HepG2 (cell line): ENCODE measurements around the gene LHB. TPM values are rescaled to one million over a fixed set of nuclear protein-coding genes. Genes with fewer than 3 reads are reported as not detected.

ENCODE experiments used
- ATAC-seq: fragments of 200-7000 bp; cut with Tn5 transposase; 3 replicates; pipeline ENCODE4 v1.9.1; 2020; ENCODE audit warnings: mild to moderate bottlenecking, moderate library complexity
- BruUV-seq: library from RNA; stranded (reverse); fragments of 400-500 nt; replicated peaks from 2 replicates; lab custom pipeline; 2021; lab: Mats Ljungman, UMichigan
- CTCF ChIA-PET: fragments of 300-600 bp; formaldehyde crosslinking; extraction: SDS; loops from one replicate; lab custom pipeline; 2021; ENCODE audit warnings: low total read pairs, inconsistent platforms, low intra/inter-chr PET ratio; lab: Yijun Ruan, JAX
- POLR2A ChIA-PET: fragments of 350-600 bp; sonication (Branson Sonifier 250); formaldehyde crosslinking; loops from one replicate; lab custom pipeline; 2020; ENCODE audit warnings: antibody characterized with exemption, inconsistent platforms; lab: Yijun Ruan, JAX
- DNase-seq: peaks from one replicate; pipeline ENCODE4 v3.0.0-alpha.2; 2015; ENCODE audit warnings: low spot score
- FAIRE-seq: peaks from 3 replicates; lab custom pipeline; 2011; peaks lifted over from hg19 to GRCh38; lab: Jason Lieb, UNC
- H2AFZ ChIP-seq: one replicate; pipeline ENCODE4 v1.6.1; 2011; ENCODE audit warnings: low read length, inconsistent platforms
- H3K27ac ChIP-seq: fragments of 300-600 bp; 3 replicates; pipeline ENCODE4 v1.8.0; 2011; ENCODE audit warnings: mixed run types, mild to moderate bottlenecking, mixed read lengths, low read length, inconsistent platforms; ENCODE audit not compliant: insufficient read depth; ENCODE audit errors: extremely low read length
- H3K27me3 ChIP-seq, 2 experiments: fragments of 200-600 bp in 1 of 2; 2 replicates in 1 of 2; 3 replicates in 1 of 2; pipeline versions ENCODE4 v1.6.0 to v1.8.0; 2011; ENCODE audit warnings: low read length in 2 of 2, mild to moderate bottlenecking in 2 of 2, moderate library complexity in 2 of 2, inconsistent platforms in 1 of 2; ENCODE audit not compliant: insufficient read depth in 2 of 2, control insufficient read depth in 1 of 2
- H3K36me3 ChIP-seq, 2 experiments: fragments of 200-600 bp in 1 of 2; replicated peaks in 1 of 2; 2 replicates in 1 of 2; 3 replicates in 1 of 2; pipeline versions ENCODE4 v1.5.1 to v1.8.0; 2011; ENCODE audit warnings: low read length in 2 of 2, inconsistent platforms in 1 of 2; ENCODE audit not compliant: insufficient read depth in 2 of 2, control insufficient read depth in 1 of 2
- H3K4me1 ChIP-seq: 2 replicates; pipeline ENCODE4 v1.5.1; 2012; ENCODE audit warnings: low read length, inconsistent platforms; ENCODE audit not compliant: insufficient read depth
- H3K4me2 ChIP-seq: 2 replicates; pipeline ENCODE4 v1.6.0; 2011; ENCODE audit warnings: low read depth, low read length, inconsistent platforms
- H3K4me3 ChIP-seq, 3 experiments: fragments of 200-600 bp in 1 of 3; sonication (generic), shearing (Covaris generic) in 1 of 3; replicated peaks in 1 of 3; 2 replicates each; pipeline ENCODE4 v1.5.1; 2011 to 2016; ENCODE audit warnings: low read length in 3 of 3, inconsistent platforms in 2 of 3, low read depth in 2 of 3, mild to moderate bottlenecking in 2 of 3, control low read depth in 1 of 3, mixed read lengths in 1 of 3; ENCODE audit not compliant: insufficient read depth in 1 of 3
- H3K79me2 ChIP-seq: one replicate; pipeline ENCODE4 v1.6.1; 2011; ENCODE audit warnings: low read length, inconsistent platforms; ENCODE audit not compliant: insufficient read depth
- H3K9ac ChIP-seq: 2 replicates; pipeline ENCODE4 v1.6.0; 2011; ENCODE audit warnings: mild to moderate bottlenecking, low read depth, low read length, inconsistent platforms; ENCODE audit not compliant: insufficient read depth
- H3K9me3 ChIP-seq: 2 replicates; pipeline ENCODE4 v1.5.1; 2012; ENCODE audit warnings: mild to moderate bottlenecking, low read length
- H4K20me1 ChIP-seq: 2 replicates; pipeline ENCODE4 v1.6.0; 2011; ENCODE audit warnings: inconsistent platforms, mild to moderate bottlenecking, low read length, moderate library complexity; ENCODE audit not compliant: insufficient read depth
- CREB1 ChIP-seq, 2 experiments: fragments of 450-650 bp in 1 of 2; IDR thresholded peaks; 2 replicates each; pipeline ENCODE4 v1.6.1; 2016 to 2017; ENCODE audit warnings: control low read depth in 1 of 2, mild to moderate bottlenecking in 1 of 2, missing compliant biosample characterization in 1 of 2, missing genetic modification characterization in 1 of 2
- FLYWCH1 ChIP-seq: sonication (generic); formaldehyde crosslinking; IDR thresholded peaks from 2 replicates; pipeline ENCODE4 v1.8.1; 2023; ENCODE audit warnings: mild to moderate bottlenecking, missing genetic modification reagents
- FOSL2 ChIP-seq: sonication (generic); formaldehyde crosslinking; IDR thresholded peaks from 2 replicates; pipeline ENCODE4 v1.4.0; 2020; ENCODE audit warnings: missing genetic modification reagents
- FOXP1 ChIP-seq, 2 experiments: fragments of 450-650 bp in 1 of 2; IDR thresholded peaks; 2 replicates each; pipeline ENCODE4 v1.6.1; 2017 to 2018; ENCODE audit warnings: antibody characterized with exemption in 1 of 2
- JUNB ChIP-seq: sonication (generic); formaldehyde crosslinking; IDR thresholded peaks from 2 replicates; pipeline ENCODE4 v1.8.0; 2022; ENCODE audit warnings: missing genetic modification reagents, mild to moderate bottlenecking, borderline replicate concordance
- KLF6 ChIP-seq: IDR thresholded peaks from 2 replicates; pipeline ENCODE4 v1.8.0; 2016; ENCODE audit warnings: missing biosample characterization, missing genetic modification reagents
- MBNL3 ChIP-seq: fragments of 250-450 bp; sonication (Bioruptor Pico); conservative IDR thresholded peaks from 2 replicates; pipeline ENCODE4 v1.8.0; 2022; ENCODE audit warnings: mild to moderate bottlenecking, inconsistent platforms
- MED8 ChIP-seq: sonication (generic); formaldehyde crosslinking; IDR thresholded peaks from 2 replicates; pipeline ENCODE4 v1.8.1; 2023; ENCODE audit warnings: mild to moderate bottlenecking, missing genetic modification reagents; ENCODE audit not compliant: insufficient replicate concordance
- NR2C2 ChIP-seq: sonication (generic); formaldehyde crosslinking; IDR thresholded peaks from 2 replicates; pipeline ENCODE4 v1.4.0; 2020; ENCODE audit warnings: missing genetic modification reagents, mild to moderate bottlenecking, moderate library complexity, borderline replicate concordance
- SKI ChIP-seq: fragments of 450-650 bp; IDR thresholded peaks from one replicate; pipeline ENCODE4 v1.6.1; 2018; ENCODE audit warnings: mild to moderate bottlenecking; ENCODE audit not compliant: partially characterized antibody
- SOX13 ChIP-seq, 3 experiments: fragments of 450-650 bp in 1 of 3; sonication (generic) in 1 of 3; formaldehyde crosslinking in 1 of 3; IDR thresholded peaks in 2 of 3; conservative IDR thresholded peaks in 1 of 3; 2 replicates each; pipeline versions ENCODE4 v1.5.0 to v1.6.1; 2016 to 2020; ENCODE audit warnings: antibody characterized with exemption in 1 of 3, mild to moderate bottlenecking in 1 of 3, missing compliant biosample characterization in 1 of 3, missing genetic modification reagents in 1 of 3, moderate library complexity in 1 of 3
- TAF15 ChIP-seq: fragments of 200-400 bp; formaldehyde crosslinking; IDR thresholded peaks from one replicate; pipeline ENCODE4 v1.6.1; 2018; ENCODE audit warnings: mild to moderate bottlenecking, low read depth, low read length; ENCODE audit not compliant: poor library complexity, severe bottlenecking
- TBX3 ChIP-seq: fragments of 450-650 bp; IDR thresholded peaks from 2 replicates; pipeline ENCODE4 v1.6.1; 2017; ENCODE audit warnings: antibody characterized with exemption, mild to moderate bottlenecking, inconsistent platforms, borderline replicate concordance
- ZNF354B ChIP-seq: sonication (generic); formaldehyde crosslinking; IDR thresholded peaks from 2 replicates; pipeline ENCODE4 v1.8.0; 2022; ENCODE audit warnings: mild to moderate bottlenecking, missing genetic modification reagents
- ZNF713 ChIP-seq: sonication (generic); formaldehyde crosslinking; IDR thresholded peaks from 2 replicates; pipeline ENCODE4 v1.4.0; 2020; ENCODE audit warnings: mild to moderate bottlenecking, missing genetic modification reagents
- ZNF790 ChIP-seq: sonication (generic); formaldehyde crosslinking; IDR thresholded peaks from 2 replicates; pipeline ENCODE4 v1.8.0; 2022; ENCODE audit warnings: missing genetic modification reagents, mild to moderate bottlenecking, borderline replicate concordance
- WGBS: methylation state at CpG from one replicate; pipeline ENCODE4 v1.1.6; 2017; ENCODE audit warnings: low lambda C conversion rate; 5-methylcytosine and 5-hydroxymethylcytosine counted together
- in situ Hi-C: cut with HindIII; loops from 2 replicates; pipeline ENCODE4 v1.10.0; 2017; ENCODE audit warnings: low pct_unique_long_range_greater_than_20kb; ENCODE audit not compliant: extremely low pct_ligation_motif_present
- intact Hi-C: fragments of 100-400 bp; cut with micrococcal nuclease; formaldehyde crosslinking; loops from one replicate; pipeline ENCODE4 v1.10.0; 2022; ENCODE audit not compliant: unreplicated experiment
- polyA plus RNA-seq, 8 experiments: library from polyadenylated mRNA; depleted of rRNA in 3 of 8; stranded (reverse) in 7 of 8; unstranded in 1 of 8; fragments of >200 nt; fragmentation: Illumina TruSeq in 4 of 8; extraction: Trizol in 4 of 8; gene quantifications; 2 replicates each; pipeline versions ENCODE4 v1.2.1 to v1.2.3, GENCODE V29; 2011 to 2016; ENCODE audit warnings: low read depth in 4 of 8, missing spikeins in 1 of 8, mixed read lengths in 1 of 8; ENCODE audit not compliant: insufficient read depth in 1 of 8
- total RNA-seq, 5 experiments: library from RNA; depleted of rRNA; stranded (reverse); fragments of >200 nt; fragmentation: Illumina TruSeq; extraction: Trizol; gene quantifications; 2 replicates each; pipeline ENCODE4 v1.2.3, GENCODE V29; 2016; ENCODE audit warnings: low read depth in 1 of 5
- TF ChIP-seq, protein P1 (sequence below): sonication (generic); formaldehyde crosslinking; IDR thresholded peaks from 2 replicates; pipeline ENCODE4 v1.4.0; 2020; ENCODE audit warnings: missing genetic modification reagents; ENCODE audit errors: not compliant biosample characterization
- TF ChIP-seq, protein P2 (sequence below): sonication (generic); formaldehyde crosslinking; IDR thresholded peaks from 2 replicates; pipeline ENCODE4 v1.4.0; 2020; ENCODE audit warnings: missing genetic modification reagents, low read depth, mild to moderate bottlenecking, borderline replicate concordance
- TF ChIP-seq, protein P3 (sequence below): sonication (generic); formaldehyde crosslinking; IDR thresholded peaks from 2 replicates; pipeline ENCODE4 v1.8.1; 2022; ENCODE audit warnings: mild to moderate bottlenecking, missing genetic modification reagents

LHB gene
- total and polyA plus RNA-seq, 2 of the 13 experiments (the other 11 are each of a cell fraction or from before 2014, with no cell fraction given): not detected

DNA sequence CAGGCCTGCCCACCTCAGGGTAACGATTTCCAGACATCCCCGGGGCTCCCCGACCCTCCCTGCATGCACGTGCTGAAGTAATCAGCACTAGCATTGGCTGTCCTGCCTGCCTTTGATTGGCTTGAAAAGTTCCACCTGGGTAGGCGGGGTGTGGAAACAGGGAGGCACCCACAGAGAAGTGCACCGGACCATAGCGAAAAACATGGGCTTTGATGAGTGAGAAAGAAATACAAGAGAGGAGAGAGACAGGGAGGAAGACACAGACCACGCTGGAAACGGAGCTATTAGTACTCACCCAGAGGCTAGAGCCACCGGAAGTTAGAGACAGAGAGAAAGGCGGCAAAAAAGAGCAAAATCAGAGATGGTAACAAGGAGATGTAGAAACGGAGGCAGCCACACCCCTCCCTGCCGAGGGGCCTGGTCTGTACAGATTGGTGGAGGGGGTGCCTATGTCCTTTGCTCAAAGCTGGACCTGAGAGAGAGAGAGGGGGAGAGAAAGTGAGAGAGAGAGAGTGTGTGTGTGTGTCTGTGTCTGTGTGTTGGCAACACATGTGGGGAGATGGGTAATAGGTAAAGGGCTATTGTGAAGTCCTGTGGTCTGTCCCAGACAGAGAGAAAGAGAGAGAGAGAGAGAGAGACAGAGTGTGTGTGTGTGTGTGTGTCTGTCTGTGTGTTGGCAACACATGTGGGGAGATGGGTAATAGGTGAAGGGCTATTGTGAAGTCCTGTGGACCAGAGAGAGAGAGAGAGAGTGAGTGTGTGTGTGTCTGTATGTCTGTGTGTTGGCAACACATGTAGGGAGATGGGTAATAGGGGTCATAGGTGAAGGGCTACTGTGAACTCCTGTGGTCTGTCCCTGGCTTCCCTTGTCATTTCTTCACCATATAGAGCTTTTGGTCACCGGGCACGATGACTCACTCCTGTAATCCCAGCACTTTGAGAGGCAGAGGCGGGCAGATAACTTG is 4.3 kb upstream of the LHB start:
- BruUV-seq: no TSS peak
- H3K27ac ChIP-seq: no peak overlapping the region
- H3K4me3 ChIP-seq: no peak overlapping the region
- in situ Hi-C loops (no loop called here), intact Hi-C loops (no loop called here)
- H3K36me3 ChIP-seq: no peaks in the 10 kb centered on the region; a peak in 1 of 5 replicates
- no peak overlapping the region for H2AFZ ChIP-seq
- H3K27me3 ChIP-seq: peaks cover 0 to 25% of the 10 kb centered on the region in 2 experiments; a peak in 3 of 5 replicates
- no peak overlapping the region for H3K9ac ChIP-seq
- DNase-seq (peak; percentile 23), FAIRE-seq (no peak), ATAC-seq (no peak)
- H3K9me3 ChIP-seq: no peaks in the 10 kb centered on the region
- H3K4me1 ChIP-seq: peaks cover 27% of the 10 kb centered on the region
- no peak overlapping the region for H3K4me2 ChIP-seq
- POLR2A ChIA-PET: interaction anchor here (1.2 kb wide), 1 partner anchor 28 kb away, joined by 4 read pairs; the partner anchor contains the start of genes GYS1 and RUVBL2
- no peaks in the 10 kb centered on the region for H4K20me1 ChIP-seq
- WGBS: 14% methylated on average over 16 of the region's 16 CpGs
- H3K79me2 ChIP-seq: no peaks in the 10 kb centered on the region
- CTCF ChIA-PET: no interaction called here
- TF ChIP-seq TBX3 (no peak), TAF15 (no peak), ZNF713 (CRISPR knock-in tag) (no peak), ZNF790 (no peak), FOSL2 (CRISPR knock-in tag) (peak; percentile 64), NR2C2 (CRISPR knock-in tag) (0 out of 2 replicates have a peak, but pooled peaks have one; percentile 22), FOXP1 (IDR thresholded peaks at IDR 0.05) (0 out of 2 replicates have a peak, but pooled peaks have one; percentile 11), FOXP1 (CRISPR knock-in tag; IDR thresholded peaks at IDR 0.05) (no peak), KLF6 (CRISPR knock-in tag) (no peak), SKI (peak; percentile 43), MED8 (CRISPR knock-in tag) (no peak), FLYWCH1 (CRISPR knock-in tag) (no peak), CREB1 (IDR thresholded peaks at IDR 0.05) (0 out of 2 replicates have a peak, but pooled peaks have one; percentile 15), CREB1 (CRISPR knock-in tag; IDR thresholded peaks at IDR 0.05) (no peak), JUNB (CRISPR knock-in tag) (no peak), SOX13 (IDR thresholded peaks at IDR 0.05) (no peak), SOX13 (CRISPR knock-in tag; conservative IDR thresholded peaks at IDR 0.05 in 1 of 2, IDR thresholded peaks at IDR 0.05 in 1 of 2) (no peak), ZNF354B (CRISPR knock-in tag) (no peak), MBNL3 (CRISPR knock-in tag) (no peak)
- TF ChIP-seq, protein P1, sequence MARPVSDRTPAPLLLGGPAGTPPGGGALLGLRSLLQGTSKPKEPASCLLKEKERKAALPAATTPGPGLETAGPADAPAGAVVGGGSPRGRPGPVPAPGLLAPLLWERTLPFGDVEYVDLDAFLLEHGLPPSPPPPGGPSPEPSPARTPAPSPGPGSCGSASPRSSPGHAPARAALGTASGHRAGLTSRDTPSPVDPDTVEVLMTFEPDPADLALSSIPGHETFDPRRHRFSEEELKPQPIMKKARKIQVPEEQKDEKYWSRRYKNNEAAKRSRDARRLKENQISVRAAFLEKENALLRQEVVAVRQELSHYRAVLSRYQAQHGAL (CRISPR knock-in tag): no peak
- TF ChIP-seq, protein P2, sequence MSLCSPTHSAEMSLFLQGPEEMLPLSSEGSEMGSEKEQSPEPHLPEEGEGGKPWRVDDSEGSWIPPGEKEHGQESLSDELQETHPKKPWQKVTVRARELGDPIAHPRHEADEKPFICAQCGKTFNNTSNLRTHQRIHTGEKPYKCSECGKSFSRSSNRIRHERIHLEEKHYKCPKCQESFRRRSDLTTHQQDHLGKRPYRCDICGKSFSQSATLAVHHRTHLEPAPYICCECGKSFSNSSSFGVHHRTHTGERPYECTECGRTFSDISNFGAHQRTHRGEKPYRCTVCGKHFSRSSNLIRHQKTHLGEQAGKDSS: no peak
- TF ChIP-seq, protein P3, sequence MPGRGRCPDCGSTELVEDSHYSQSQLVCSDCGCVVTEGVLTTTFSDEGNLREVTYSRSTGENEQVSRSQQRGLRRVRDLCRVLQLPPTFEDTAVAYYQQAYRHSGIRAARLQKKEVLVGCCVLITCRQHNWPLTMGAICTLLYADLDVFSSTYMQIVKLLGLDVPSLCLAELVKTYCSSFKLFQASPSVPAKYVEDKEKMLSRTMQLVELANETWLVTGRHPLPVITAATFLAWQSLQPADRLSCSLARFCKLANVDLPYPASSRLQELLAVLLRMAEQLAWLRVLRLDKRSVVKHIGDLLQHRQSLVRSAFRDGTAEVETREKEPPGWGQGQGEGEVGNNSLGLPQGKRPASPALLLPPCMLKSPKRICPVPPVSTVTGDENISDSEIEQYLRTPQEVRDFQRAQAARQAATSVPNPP (CRISPR knock-in tag): no peak
